ENCODE data around the gene PRR7. TPM values are rescaled to one million over a fixed set of nuclear protein-coding genes. Genes with fewer than 3 reads are reported as not detected.
A peak's percentile ranks its signal among the peaks of the same experiment; 100 is the strongest.

The PRR7 gene
- total RNA-seq, 1 donor from 2014 or later: 2.1 TPM

DNA sequence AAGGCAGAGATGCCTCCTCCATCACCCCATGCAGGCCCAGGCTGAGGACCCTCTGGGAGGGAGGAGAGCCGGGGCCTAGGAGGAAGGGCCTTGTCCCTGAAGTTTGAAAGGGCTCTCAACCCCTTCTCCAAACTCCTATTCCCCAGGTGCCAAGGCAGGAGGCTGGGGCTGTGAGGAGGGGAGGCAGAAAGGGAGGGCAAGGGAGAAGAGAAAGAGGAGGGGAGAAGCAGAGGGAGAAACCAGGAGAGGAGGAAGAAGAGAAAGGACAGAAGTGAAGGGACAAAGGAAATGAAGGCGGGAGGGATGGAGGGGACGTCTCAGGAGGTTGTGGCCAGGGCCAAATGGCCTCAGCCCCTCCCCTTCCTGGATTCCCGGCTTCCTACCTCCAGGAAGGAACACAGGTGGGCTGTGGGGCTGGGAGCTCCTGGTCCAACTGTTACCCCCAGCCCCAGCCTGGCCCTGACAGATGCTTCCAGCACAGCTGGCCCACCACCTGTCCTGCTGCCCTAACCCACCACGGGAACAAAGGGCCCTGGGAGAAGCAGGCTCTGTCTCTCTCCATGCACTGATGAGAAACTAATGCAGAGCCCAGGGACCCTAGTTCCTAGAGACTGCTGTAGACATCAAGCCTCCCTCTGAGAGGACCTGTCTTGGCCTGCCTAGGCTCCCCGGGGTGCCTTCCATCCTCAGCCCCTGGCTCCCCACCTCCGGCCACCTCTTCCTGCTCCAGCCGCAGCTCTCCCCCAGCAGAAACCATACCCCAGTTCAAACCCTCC, 23.3 kb downstream of the PRR7 start:
- Histone ChIP-seq H3K27me3 (ENCODE audit: low read depth) (peaks cover 84% of the 10 kb centered on the region), H3K9me3 (replicated peaks) (peaks cover 4% of the 10 kb centered on the region), H3K4me1 (peaks cover 62% of the 10 kb centered on the region), H3K36me3 (peaks cover 28% of the 10 kb centered on the region), H3K27ac (replicated peaks) (peak overlapping the region; percentile 92), H3K4me3 (peak overlapping the region; percentile 79)
- DNase-seq: no peak
- TF ChIP-seq, protein P1, sequence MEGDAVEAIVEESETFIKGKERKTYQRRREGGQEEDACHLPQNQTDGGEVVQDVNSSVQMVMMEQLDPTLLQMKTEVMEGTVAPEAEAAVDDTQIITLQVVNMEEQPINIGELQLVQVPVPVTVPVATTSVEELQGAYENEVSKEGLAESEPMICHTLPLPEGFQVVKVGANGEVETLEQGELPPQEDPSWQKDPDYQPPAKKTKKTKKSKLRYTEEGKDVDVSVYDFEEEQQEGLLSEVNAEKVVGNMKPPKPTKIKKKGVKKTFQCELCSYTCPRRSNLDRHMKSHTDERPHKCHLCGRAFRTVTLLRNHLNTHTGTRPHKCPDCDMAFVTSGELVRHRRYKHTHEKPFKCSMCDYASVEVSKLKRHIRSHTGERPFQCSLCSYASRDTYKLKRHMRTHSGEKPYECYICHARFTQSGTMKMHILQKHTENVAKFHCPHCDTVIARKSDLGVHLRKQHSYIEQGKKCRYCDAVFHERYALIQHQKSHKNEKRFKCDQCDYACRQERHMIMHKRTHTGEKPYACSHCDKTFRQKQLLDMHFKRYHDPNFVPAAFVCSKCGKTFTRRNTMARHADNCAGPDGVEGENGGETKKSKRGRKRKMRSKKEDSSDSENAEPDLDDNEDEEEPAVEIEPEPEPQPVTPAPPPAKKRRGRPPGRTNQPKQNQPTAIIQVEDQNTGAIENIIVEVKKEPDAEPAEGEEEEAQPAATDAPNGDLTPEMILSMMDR (IDR thresholded peaks at IDR 0.05; ENCODE audit: borderline replicate concordance): no peak
- intact Hi-C loops (cut with micrococcal nuclease): no loop called here

DNA sequence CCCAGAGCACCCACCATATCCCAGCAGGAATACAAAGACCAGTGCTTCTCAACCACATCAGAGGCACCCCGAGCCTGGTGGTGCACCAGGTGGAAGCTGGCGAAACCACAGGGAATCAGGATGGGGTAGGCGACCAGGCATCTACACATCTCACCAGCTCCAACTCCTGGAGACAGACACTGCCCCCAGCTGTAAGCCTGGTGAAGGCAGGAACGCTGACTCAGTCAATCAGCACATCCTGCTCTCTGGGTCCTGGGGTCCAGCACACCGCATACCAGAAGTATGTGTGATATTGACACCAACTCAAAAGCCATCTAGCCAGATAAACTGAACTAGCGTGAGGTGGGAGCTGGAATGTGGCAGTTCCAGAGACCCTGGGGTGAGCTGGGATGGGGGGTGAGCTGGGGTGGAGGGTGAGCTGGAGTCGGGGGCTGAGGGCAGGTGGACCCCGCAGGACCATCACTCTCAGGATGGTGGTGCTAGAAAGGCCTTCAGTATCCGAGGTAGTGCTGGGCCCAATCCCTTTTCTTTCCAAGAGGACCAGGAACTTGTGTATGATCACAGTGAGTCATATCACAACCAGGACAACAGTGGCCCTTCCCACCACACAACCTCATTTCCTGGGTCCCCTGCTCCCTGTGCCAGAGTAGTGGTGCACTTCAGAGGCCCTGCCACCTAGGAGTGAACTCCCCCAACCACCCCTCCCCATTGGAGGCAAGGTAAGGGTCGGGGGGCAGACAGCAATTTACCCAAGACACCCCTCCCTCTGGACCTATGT, 24.3 kb downstream of the PRR7 start:
- Histone ChIP-seq H3K36me3 (peaks cover 18% of the 10 kb centered on the region), H3K4me1 (peaks cover 64% of the 10 kb centered on the region), H3K4me3 (peak overlapping the region; percentile 79), H3K27ac (replicated peaks) (peak overlapping the region; percentile 92), H3K9me3 (replicated peaks) (no peaks in the 10 kb centered on the region), H3K27me3 (ENCODE audit: low read depth) (peaks cover 90% of the 10 kb centered on the region)
- TF ChIP-seq, protein P1 (IDR thresholded peaks at IDR 0.05; ENCODE audit: borderline replicate concordance): no peak
- intact Hi-C loops (cut with micrococcal nuclease): no loop called here
- DNase-seq: no peak

DNA sequence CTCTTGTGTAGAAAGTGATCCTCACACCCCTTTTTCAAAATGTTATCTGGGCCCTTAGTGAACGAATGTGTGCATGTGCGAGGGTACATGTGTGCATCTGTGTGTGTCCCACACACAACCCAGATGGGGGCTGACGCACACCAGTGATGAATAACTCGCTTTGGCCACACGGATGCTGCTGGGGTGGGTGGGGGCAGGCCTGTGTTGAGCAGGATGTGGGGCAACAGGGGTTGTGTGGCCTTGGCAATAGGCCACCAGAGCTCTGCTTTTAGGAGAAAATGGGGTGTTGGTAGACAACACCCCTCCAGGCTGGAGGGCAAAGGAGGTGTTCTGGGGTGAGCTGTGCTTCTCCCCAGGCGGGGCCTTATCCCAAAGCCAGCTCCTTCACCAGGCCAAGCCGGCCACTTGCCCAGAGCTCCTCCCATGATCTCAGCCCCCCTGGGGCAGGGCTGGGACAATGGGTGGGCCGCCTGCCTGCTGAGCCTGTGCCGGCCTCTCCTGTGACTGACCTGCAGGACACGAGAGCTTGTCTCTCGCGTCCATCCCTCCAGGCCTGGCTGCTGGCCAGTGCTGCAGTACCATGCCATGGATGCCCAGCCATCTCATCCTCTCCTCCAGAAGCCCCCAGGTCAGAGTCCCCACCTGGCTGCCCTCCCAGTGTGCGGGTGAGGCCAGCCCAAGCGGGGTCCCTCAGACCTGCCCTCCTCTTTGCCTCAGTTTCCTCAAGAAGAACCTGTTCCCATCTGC, 25.2 kb downstream of the PRR7 start:
- peak; percentile 73 for DNase-seq
- Histone ChIP-seq H3K27me3 (ENCODE audit: low read depth) (peaks cover 90% of the 10 kb centered on the region), H3K9me3 (replicated peaks) (no peaks in the 10 kb centered on the region), H3K36me3 (peaks cover 9% of the 10 kb centered on the region), H3K27ac (replicated peaks) (peak overlapping the region; percentile 92), H3K4me3 (peak overlapping the region; percentile 79), H3K4me1 (peaks cover 69% of the 10 kb centered on the region)
- TF ChIP-seq, protein P1 (IDR thresholded peaks at IDR 0.05; ENCODE audit: borderline replicate concordance): no peak
- intact Hi-C loops (cut with micrococcal nuclease): no loop called here

DNA sequence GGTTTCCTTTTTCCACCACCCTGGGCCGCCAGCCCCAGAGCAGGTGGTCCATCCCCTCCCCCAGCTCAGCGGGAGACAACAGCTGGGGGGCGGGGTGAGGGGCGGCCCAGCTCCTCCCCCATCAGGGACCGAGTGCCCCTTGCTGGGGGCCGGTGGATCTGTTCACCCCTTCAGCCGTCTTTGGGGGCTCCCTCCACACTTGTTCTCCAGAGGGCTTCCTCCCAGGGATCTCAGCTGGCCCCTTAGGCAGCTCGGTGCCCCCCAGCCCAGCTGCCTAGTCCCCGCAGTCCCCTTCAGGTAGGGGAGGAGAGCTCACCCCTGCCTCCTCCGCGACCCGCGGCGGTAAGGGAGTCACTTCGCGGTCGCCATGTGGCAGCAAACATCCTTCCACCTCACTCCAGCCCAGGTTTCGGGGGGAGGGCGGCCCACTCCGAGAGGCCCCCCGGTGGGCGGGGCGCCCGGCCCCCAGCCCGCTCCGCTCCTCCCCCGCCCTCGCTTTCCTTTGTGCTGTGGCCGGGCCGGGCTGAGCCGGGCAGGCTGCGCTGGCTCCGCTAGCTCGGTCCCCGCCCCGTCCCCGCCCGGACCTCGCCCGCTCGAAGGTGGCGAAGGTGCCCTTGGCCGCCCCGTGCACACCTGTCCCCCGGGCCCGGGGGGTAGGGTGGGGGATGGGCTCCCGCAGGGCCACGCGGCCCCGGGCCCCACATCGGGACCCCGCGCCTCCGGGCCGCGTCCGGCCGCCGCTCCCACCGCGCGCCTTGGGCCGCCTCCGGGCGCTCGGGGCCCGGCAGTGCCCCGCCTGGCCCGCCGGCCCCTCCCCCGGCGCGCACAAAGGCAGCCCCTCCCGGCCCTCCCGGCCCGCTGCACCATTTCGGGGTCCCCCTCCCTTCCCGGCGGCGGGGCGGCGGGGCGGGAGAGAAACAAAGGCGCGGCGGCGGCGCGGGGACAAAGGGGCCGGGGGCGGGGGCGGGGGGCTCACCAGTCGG, 26.1 kb downstream of the PRR7 start:
- peak overlapping the region; percentile 79 for H3K4me3 ChIP-seq
- TF ChIP-seq, protein P1 (IDR thresholded peaks at IDR 0.05; ENCODE audit: borderline replicate concordance): no peak
- no peak for DNase-seq

More for the DNA sequence above, 26.1 kb downstream of the PRR7 start:
- Histone ChIP-seq H3K4me1 (peaks cover 75% of the 10 kb centered on the region), H3K9me3 (replicated peaks) (no peaks in the 10 kb centered on the region), H3K27ac (replicated peaks) (peak overlapping the region; percentile 92), H3K36me3 (no peaks in the 10 kb centered on the region), H3K27me3 (ENCODE audit: low read depth) (peaks cover 94% of the 10 kb centered on the region)
- intact Hi-C loops (cut with micrococcal nuclease): no loop called here
